HepG2 (cell line): Measurements from ENCODE around the gene TAS1R1. TPM values are rescaled to one million over a fixed set of nuclear protein-coding genes. Genes with fewer than 3 reads are reported as not detected.
A peak's percentile ranks its signal among the peaks of the same experiment; 100 is the strongest.

Experiments used
- CEBPB ChIP-seq: IDR thresholded peaks from 2 replicates; pipeline ENCODE4 v1.6.1; 2011; ENCODE audit warnings: low read depth, low read length, improper control_type of control experiment, borderline replicate concordance
- E2F1 ChIP-seq: sonication (generic); formaldehyde crosslinking; IDR thresholded peaks from 2 replicates; pipeline ENCODE4 v1.5.0; 2020; ENCODE audit warnings: missing genetic modification reagents
- ETV5 ChIP-seq: IDR thresholded peaks from 2 replicates; pipeline ENCODE4 v1.6.1; 2018; ENCODE audit warnings: missing biosample characterization, missing genetic modification reagents, inconsistent platforms, borderline replicate concordance
- HES4 ChIP-seq: sonication (generic); formaldehyde crosslinking; IDR thresholded peaks from 2 replicates; pipeline ENCODE4 v1.9.0; 2021; ENCODE audit warnings: mild to moderate bottlenecking, missing genetic modification reagents, borderline replicate concordance
- HNF4G ChIP-seq, 2 experiments: sonication (generic) in 1 of 2; formaldehyde crosslinking in 1 of 2; IDR thresholded peaks; 2 replicates each; pipeline versions ENCODE4 v1.4.0 to v1.6.1; 2011 to 2020; ENCODE audit warnings: borderline replicate concordance in 2 of 2, low read depth in 2 of 2, mild to moderate bottlenecking in 2 of 2, low read length in 1 of 2, missing genetic modification reagents in 1 of 2, moderate library complexity in 1 of 2
- MIER3 ChIP-seq: IDR thresholded peaks from 2 replicates; pipeline ENCODE4 v1.6.1; 2016; ENCODE audit warnings: missing compliant biosample characterization, borderline replicate concordance
- NCOA2 ChIP-seq: sonication (generic); formaldehyde crosslinking; IDR thresholded peaks from 2 replicates; pipeline ENCODE4 v1.8.0; 2022; ENCODE audit warnings: inconsistent platforms
- PCBP1 ChIP-seq: fragments of 200-400 bp; formaldehyde crosslinking; IDR thresholded peaks from 2 replicates; pipeline ENCODE4 v1.6.1; 2017; ENCODE audit warnings: mild to moderate bottlenecking, low read depth, low read length, borderline replicate concordance
- RBFOX2 ChIP-seq: fragments of 200-400 bp; formaldehyde crosslinking; IDR thresholded peaks from 2 replicates; pipeline ENCODE4 v1.6.1; 2017; ENCODE audit warnings: low read depth, mild to moderate bottlenecking, low read length
- SIN3A ChIP-seq: IDR thresholded peaks from 2 replicates; pipeline ENCODE4 v1.6.1; 2011; ENCODE audit warnings: low read depth, mild to moderate bottlenecking, control low read depth, low read length, borderline replicate concordance
- TFDP1 ChIP-seq: IDR thresholded peaks from 2 replicates; pipeline ENCODE4 v1.6.1; 2016; ENCODE audit warnings: missing compliant biosample characterization, missing genetic modification reagents, borderline replicate concordance
- THAP11 ChIP-seq: IDR thresholded peaks from 2 replicates; pipeline ENCODE4 v1.6.1; 2016; ENCODE audit warnings: missing biosample characterization, missing genetic modification reagents
- TIGD3 ChIP-seq: sonication (generic); formaldehyde crosslinking; IDR thresholded peaks from 2 replicates; pipeline ENCODE4 v1.5.1; 2020; ENCODE audit warnings: mild to moderate bottlenecking, missing genetic modification reagents, borderline replicate concordance
- ZEB1 ChIP-seq: IDR thresholded peaks from 2 replicates; pipeline ENCODE4 v1.6.1; 2012; ENCODE audit warnings: mild to moderate bottlenecking, low read depth, inconsistent platforms; ENCODE audit not compliant: insufficient replicate concordance
- ZNF180 ChIP-seq: sonication (generic); formaldehyde crosslinking; IDR thresholded peaks from 2 replicates; pipeline ENCODE4 v1.4.0; 2020; ENCODE audit warnings: low read depth, missing genetic modification reagents, borderline replicate concordance
- ZNF451 ChIP-seq: sonication (generic); formaldehyde crosslinking; IDR thresholded peaks from 2 replicates; pipeline ENCODE4 v1.5.0; 2020; ENCODE audit warnings: mild to moderate bottlenecking, missing genetic modification reagents
- ZNF563 ChIP-seq: sonication (generic); formaldehyde crosslinking; IDR thresholded peaks from 2 replicates; pipeline ENCODE4 v1.8.0; 2022; ENCODE audit warnings: mild to moderate bottlenecking, moderate library complexity, missing genetic modification reagents
- ZNF710 ChIP-seq: sonication (generic); formaldehyde crosslinking; IDR thresholded peaks from 2 replicates; pipeline ENCODE4 v1.5.0; 2020; ENCODE audit warnings: mild to moderate bottlenecking, missing genetic modification reagents, borderline replicate concordance
- ZNF780A ChIP-seq: sonication (generic); formaldehyde crosslinking; IDR thresholded peaks from 2 replicates; pipeline ENCODE4 v1.8.0; 2022; ENCODE audit warnings: mild to moderate bottlenecking, missing genetic modification reagents, moderate library complexity
- ZNF879 ChIP-seq: sonication (generic); formaldehyde crosslinking; IDR thresholded peaks from 2 replicates; pipeline ENCODE4 v1.8.1; 2023; ENCODE audit warnings: missing genetic modification reagents
- polyA plus RNA-seq, 8 experiments: library from polyadenylated mRNA; depleted of rRNA in 3 of 8; stranded (reverse) in 7 of 8; unstranded in 1 of 8; fragments of >200 nt; fragmentation: Illumina TruSeq in 4 of 8; extraction: Trizol in 4 of 8; gene quantifications; 2 replicates each; pipeline versions ENCODE4 v1.2.1 to v1.2.3, GENCODE V29; 2011 to 2016; ENCODE audit warnings: low read depth in 4 of 8, missing spikeins in 1 of 8, mixed read lengths in 1 of 8; ENCODE audit not compliant: insufficient read depth in 1 of 8
- total RNA-seq, 5 experiments: library from RNA; depleted of rRNA; stranded (reverse); fragments of >200 nt; fragmentation: Illumina TruSeq; extraction: Trizol; gene quantifications; 2 replicates each; pipeline ENCODE4 v1.2.3, GENCODE V29; 2016; ENCODE audit warnings: low read depth in 1 of 5

Gene TAS1R1
- total and polyA plus RNA-seq, 2 of the 13 experiments (the other 11 are each of a cell fraction or from before 2014, with no cell fraction given) = 1.4 to 1.6 TPM

- peak; percentile 64; the same call in 1 of the 2 replicates for TF ChIP-seq ZNF710 (CRISPR knock-in tag)
- TF ChIP-seq HNF4G (IDR thresholded peaks at IDR 0.05; ENCODE audit: borderline replicate concordance, low read depth, low read length) = peak; percentile 57; the same call in 1 of the 2 replicates
- TF ChIP-seq HNF4G (CRISPR knock-in tag; IDR thresholded peaks at IDR 0.05; ENCODE audit: borderline replicate concordance, low read depth) = no peak
- peak; percentile 44; the same call in 1 of the 2 replicates for TF ChIP-seq HES4
- TF ChIP-seq SIN3A = 0 out of 2 replicates have a peak, but pooled peaks have one; percentile 30
- TF ChIP-seq MIER3 = 0 out of 2 replicates have a peak, but pooled peaks have one; percentile 22
- peak; percentile 10; the same call in 1 of the 2 replicates for TF ChIP-seq E2F1 (CRISPR knock-in tag)
- no peak for TF ChIP-seq ZNF780A
- 0 out of 2 replicates have a peak, but pooled peaks have one; percentile 15 for TF ChIP-seq ZNF879 (CRISPR knock-in tag)
- TF ChIP-seq ZNF563 = 0 out of 2 replicates have a peak, but pooled peaks have one; percentile 10
- peak; percentile 95 for TF ChIP-seq CEBPB
- TF ChIP-seq RBFOX2 = 0 out of 2 replicates have a peak, but pooled peaks have one; percentile 56
- TF ChIP-seq TIGD3 (CRISPR knock-in tag) = 0 out of 2 replicates have a peak, but pooled peaks have one; percentile 54
- peak; percentile 67 for TF ChIP-seq NCOA2 (CRISPR knock-in tag)
- peak; percentile 94 for TF ChIP-seq ETV5 (CRISPR knock-in tag)
- TF ChIP-seq ZNF451 (CRISPR knock-in tag) = no peak
- peak; percentile 29 for TF ChIP-seq ZEB1
- no peak for TF ChIP-seq PCBP1
- peak; percentile 84 for TF ChIP-seq THAP11 (CRISPR knock-in tag)
- TF ChIP-seq ZNF180 (CRISPR knock-in tag) = peak; percentile 25; the same call in 1 of the 2 replicates
- peak; percentile 70; the same call in 1 of the 2 replicates for TF ChIP-seq TFDP1 (CRISPR knock-in tag)
Measured at GRCh38 chr1:6603915-6604558, 48.9 kb downstream of the TAS1R1 start (continued).
